ENCODE data around the gene SLC33A1.

- TF ChIP-seq ELF4 (IDR thresholded peaks at IDR 0.05) = no peak
- no peak for TF ChIP-seq LEF1 (IDR thresholded peaks at IDR 0.05; ENCODE audit: borderline replicate concordance)
- no peak for TF ChIP-seq FOXK2 (IDR thresholded peaks at IDR 0.05)
- no peak for TF ChIP-seq NFRKB (IDR thresholded peaks at IDR 0.05)
- no peak for TF ChIP-seq FOXM1 (IDR thresholded peaks at IDR 0.05; ENCODE audit: borderline replicate concordance)
- TF ChIP-seq L3MBTL2 (conservative IDR thresholded peaks at IDR 0.05) = no peak
These were observed 71.8 kb downstream of the SLC33A1 start for GRCh38 chr3:155782390-155782953.
